Skeletal muscle satellite cell (primary cell): ENCODE measurements around the gene FGGY.
A peak's percentile ranks its signal among the peaks of the same experiment; 100 is the strongest.

Experiments
- H3K27me3 ChIP-seq: 2 replicates; pipeline ENCODE4 v1.7.0; 2013; ENCODE audit warnings: low read length; ENCODE audit not compliant: control insufficient read depth, insufficient read depth
- H3K36me3 ChIP-seq: 2 replicates; pipeline ENCODE4 v1.7.0; 2013; ENCODE audit warnings: mild to moderate bottlenecking, control low read depth, low read length; ENCODE audit not compliant: insufficient read depth
- H3K4me1 ChIP-seq: 2 replicates; pipeline ENCODE4 v1.7.0; 2013; ENCODE audit warnings: low read length; ENCODE audit not compliant: control insufficient read depth, insufficient read depth
- H3K4me2 ChIP-seq: 2 replicates; pipeline ENCODE4 v1.7.0; 2013; ENCODE audit warnings: mild to moderate bottlenecking, low read length
- H3K4me3 ChIP-seq: 2 replicates; pipeline ENCODE4 v1.7.0; 2013; ENCODE audit warnings: low read length
- H3K9ac ChIP-seq: 2 replicates; pipeline ENCODE4 v1.7.0; 2013; ENCODE audit warnings: mild to moderate bottlenecking, low read depth, low read length, moderate library complexity
- H3K9me3 ChIP-seq: replicated peaks from 2 replicates; pipeline ENCODE4 v1.7.0; 2013; ENCODE audit warnings: mild to moderate bottlenecking, control low read depth, low read length

FGGY gene

DNA sequence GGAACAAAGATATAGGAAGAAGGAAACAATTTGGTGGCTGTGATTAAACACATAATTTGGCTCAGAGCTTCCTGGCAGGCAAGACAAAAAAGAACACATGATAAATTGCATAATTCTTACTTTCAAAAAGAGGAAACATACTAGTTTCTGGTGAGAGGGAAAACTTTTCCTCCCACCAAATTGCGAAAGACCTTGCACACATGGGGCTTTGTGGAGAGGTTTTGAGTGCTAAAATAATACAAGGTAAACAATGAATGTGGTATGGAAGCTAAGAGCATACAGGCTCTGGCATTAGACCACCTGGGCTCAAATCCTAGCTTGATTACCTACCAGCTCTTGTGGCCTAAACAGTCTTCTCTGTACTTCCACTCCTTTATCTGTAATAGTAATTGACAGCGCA is 377.7 kb downstream of the FGGY start:
- Histone ChIP-seq H3K4me3 (no peak overlapping the region), H3K9me3 (peaks cover 7% of the 10 kb centered on the region), H3K9ac (no peak overlapping the region), H3K4me1 (peaks cover 43% of the 10 kb centered on the region), H3K4me2 (no peak overlapping the region), H3K36me3 (peaks cover 3% of the 10 kb centered on the region), H3K27me3 (no peaks in the 10 kb centered on the region)

DNA sequence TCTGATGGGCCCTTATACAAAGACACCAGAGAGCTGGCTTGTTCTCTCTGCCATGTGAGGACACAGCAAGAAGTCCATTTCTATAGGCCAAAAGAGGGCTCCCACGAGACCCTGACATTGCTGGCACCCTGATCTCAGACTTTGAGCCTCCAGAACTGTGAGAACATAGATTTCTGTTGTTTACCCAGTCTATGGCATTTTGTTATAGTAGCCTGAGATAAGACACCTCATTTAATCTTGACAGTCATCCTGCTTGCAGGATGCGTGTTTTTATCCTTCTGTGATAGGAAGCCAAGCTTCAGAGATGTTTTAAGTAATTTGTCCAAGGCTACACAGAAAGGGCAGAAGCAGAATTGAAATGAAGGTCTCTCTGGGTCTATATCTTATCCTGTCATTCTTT is 379.0 kb downstream of the FGGY start:
- Histone ChIP-seq H3K4me2 (no peak overlapping the region), H3K36me3 (peaks cover 3% of the 10 kb centered on the region), H3K27me3 (no peaks in the 10 kb centered on the region), H3K4me1 (peaks cover 32% of the 10 kb centered on the region), H3K9ac (no peak overlapping the region), H3K4me3 (no peak overlapping the region), H3K9me3 (peaks cover 7% of the 10 kb centered on the region)

DNA sequence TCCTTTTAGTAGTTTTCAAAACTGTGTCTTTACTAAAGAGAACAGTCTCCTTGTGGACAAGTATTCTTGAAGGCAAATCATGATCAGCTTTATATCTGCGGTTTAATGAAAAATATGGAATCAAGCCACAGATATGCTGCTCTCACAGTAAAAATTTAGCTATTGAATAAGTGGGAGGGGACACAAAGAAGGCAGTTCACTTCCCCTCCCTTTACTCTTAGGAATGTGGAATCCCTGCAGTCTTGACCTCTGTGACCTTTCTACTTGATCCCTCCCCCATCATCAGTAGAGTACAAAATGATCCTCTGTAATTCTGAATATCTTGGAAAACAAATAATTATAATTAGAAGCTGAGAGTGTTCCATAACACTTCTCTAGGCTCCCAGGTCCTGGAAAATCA is 381.1 kb downstream of the FGGY start:
- Histone ChIP-seq H3K27me3 (no peaks in the 10 kb centered on the region), H3K4me3 (no peak overlapping the region), H3K9me3 (peaks cover 6% of the 10 kb centered on the region), H3K4me2 (peak overlapping the region; percentile 34), H3K9ac (peak overlapping the region; percentile 68), H3K4me1 (peaks cover 38% of the 10 kb centered on the region), H3K36me3 (peaks cover 3% of the 10 kb centered on the region)

DNA sequence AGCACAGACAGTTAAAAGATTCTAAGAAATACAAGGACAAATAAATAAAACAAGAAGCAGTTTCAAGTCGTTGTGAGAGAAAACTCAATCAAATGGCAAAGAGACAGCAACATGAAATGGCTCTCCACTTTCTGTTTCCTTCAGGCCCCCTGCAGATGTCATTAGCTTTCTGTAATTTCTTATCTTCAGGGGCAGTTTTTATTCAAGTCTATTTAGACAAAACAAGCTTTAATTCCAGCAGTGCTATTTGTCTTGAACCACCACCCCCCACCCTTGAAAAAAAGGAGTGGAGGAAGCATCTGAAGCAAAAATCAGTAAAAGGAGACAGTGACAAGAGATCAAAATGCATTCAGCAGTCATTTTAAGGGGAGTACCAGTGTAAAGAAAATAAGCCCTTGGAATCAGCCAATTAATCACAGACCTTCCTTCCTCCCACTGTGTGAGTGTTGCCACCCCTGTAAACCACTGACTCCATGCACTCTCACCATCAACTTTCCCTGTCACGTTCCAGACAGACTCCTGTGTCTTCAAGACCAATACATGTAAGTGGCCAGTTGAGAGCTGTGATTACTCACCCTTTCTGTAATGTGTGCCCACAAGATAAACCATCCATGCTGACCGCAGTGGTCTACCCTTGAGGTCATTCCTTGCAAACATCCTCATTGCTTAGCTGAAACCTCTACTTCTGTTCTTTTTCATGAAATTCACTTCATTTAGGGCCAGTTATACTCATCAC is 381.8 kb downstream of the FGGY start:
- Histone ChIP-seq H3K4me3 (no peak overlapping the region), H3K27me3 (no peaks in the 10 kb centered on the region), H3K4me1 (peaks cover 40% of the 10 kb centered on the region), H3K4me2 (peak overlapping the region; percentile 34), H3K36me3 (no peaks in the 10 kb centered on the region), H3K9me3 (peaks cover under 1% of the 10 kb centered on the region), H3K9ac (peak overlapping the region; percentile 68)

DNA sequence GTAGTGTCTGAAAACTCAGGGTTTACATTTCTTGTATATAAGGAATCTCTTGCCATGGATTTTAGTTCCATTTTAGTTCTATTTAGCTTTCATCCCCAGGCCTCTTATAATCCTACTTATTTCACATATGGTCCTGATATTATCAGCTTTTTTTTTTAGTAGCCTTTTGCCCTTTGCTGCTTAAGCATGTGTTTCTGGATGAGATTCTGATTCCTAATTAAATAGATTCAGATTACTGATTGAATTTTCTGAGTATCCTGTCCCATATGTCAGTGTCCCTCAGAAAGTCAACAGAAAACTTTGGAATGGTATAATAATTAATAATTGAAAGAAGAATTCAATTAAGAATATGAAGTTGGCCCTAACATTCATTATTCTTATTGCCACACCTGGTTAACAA is 383.1 kb downstream of the FGGY start:
- Histone ChIP-seq H3K4me3 (no peak overlapping the region), H3K4me1 (peaks cover 42% of the 10 kb centered on the region), H3K27me3 (no peaks in the 10 kb centered on the region), H3K9ac (no peak overlapping the region), H3K36me3 (no peaks in the 10 kb centered on the region), H3K9me3 (no peaks in the 10 kb centered on the region), H3K4me2 (no peak overlapping the region)

DNA sequence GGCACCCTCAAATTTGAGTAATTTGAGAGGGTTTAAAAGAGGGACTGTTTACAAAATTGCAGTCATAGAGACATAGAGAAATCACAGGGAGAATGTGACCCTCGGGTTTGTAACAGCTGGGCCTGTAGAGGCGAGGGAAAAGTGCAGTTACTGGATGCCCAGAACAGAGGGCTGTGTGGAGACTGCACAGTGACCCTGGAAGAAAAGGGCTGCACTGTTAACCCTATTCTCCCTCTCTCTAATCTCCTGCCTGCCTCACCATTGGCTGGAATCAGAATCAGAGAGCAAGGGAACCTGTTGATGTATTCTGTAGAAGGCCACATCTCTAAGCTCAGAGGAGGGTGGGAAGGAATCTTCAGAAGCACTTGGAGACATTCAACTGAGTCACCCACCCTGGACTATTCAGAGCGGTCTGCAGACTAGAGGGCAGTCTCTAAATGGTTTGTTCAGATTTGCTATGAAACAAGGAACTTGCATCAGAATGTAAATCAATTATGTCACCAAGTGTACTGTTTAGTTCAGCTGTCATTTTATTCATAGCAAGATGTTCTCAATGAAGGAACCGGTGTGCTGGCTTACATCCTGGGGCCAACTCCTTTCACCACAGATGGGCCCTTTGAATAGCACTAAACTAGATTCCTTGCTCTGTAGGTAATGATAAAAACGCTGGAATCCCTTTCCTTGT is 385.6 kb downstream of the FGGY start:
- Histone ChIP-seq H3K4me3 (no peak overlapping the region), H3K9me3 (no peaks in the 10 kb centered on the region), H3K4me1 (peaks cover 54% of the 10 kb centered on the region), H3K36me3 (no peaks in the 10 kb centered on the region), H3K4me2 (no peak overlapping the region), H3K27me3 (no peaks in the 10 kb centered on the region), H3K9ac (no peak overlapping the region)

DNA sequence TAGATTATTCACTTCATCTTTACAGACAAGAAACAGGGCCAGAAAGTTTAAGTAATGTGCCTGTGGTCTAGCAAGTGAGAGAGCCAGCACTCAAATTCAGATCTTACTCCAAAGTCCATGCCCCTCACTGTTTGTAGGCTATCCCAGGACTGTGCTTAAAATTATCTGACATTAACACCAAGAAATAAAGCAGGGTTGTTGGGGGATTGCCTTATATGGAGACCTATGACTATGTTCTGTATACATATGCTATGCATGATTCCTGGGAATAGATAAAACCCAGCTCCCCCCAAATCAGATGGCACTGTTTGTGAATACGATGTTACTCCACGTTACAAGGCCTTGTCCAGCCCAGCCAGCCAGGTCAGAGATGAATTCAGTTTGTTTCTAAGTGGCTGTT is 386.3 kb downstream of the FGGY start:
- H3K36me3 ChIP-seq: no peaks in the 10 kb centered on the region
- no peak overlapping the region for H3K4me3 ChIP-seq
- peaks cover 47% of the 10 kb centered on the region for H3K4me1 ChIP-seq
- no peaks in the 10 kb centered on the region for H3K9me3 ChIP-seq
- H3K9ac ChIP-seq: no peak overlapping the region
- no peaks in the 10 kb centered on the region for H3K27me3 ChIP-seq
- no peak overlapping the region for H3K4me2 ChIP-seq

DNA sequence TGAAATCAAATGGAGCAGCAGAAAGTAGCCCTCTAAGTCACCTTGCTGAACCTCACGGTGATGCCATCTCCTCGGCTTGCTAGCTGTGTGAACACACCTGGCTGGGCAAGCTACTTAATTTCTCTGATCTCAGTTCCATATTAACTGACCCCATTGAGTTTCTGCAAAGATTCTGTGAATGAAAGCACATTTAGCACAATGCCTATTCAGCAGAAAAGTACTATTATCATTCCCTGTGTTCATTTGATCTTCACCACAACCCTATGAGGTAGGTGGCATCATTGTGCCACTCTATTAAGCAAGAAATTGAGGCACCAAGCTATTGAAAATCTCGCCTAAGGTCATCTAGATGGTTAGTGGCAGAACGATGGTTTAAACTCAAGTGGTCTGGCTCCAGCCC is 387.8 kb downstream of the FGGY start:
- no peak overlapping the region for H3K9ac ChIP-seq
- H3K4me1 ChIP-seq: peaks cover 37% of the 10 kb centered on the region
- H3K4me3 ChIP-seq: no peak overlapping the region
- H3K4me2 ChIP-seq: no peak overlapping the region
- no peaks in the 10 kb centered on the region for H3K36me3 ChIP-seq
- no peaks in the 10 kb centered on the region for H3K27me3 ChIP-seq
- H3K9me3 ChIP-seq: no peaks in the 10 kb centered on the region

DNA sequence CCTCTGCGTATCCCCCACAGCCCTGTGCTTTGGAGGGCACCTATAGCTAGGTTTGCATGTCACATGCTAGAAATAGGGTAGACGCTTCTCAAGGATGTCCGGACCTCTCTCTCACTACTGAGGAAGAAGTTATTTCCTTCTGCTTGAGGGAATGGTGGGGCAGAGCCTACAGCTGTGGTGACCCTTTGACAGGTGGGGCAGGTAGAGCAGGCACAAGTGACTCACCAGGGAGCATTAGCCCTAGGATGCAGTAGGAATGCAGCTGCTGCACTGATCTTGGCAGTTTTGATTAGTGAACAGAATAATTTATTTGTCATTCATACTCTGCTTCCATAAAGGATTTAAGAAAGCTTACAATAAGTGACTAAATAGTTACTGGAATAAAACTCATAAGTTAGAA is 388.2 kb downstream of the FGGY start:
- Histone ChIP-seq H3K9ac (no peak overlapping the region), H3K27me3 (no peaks in the 10 kb centered on the region), H3K4me3 (no peak overlapping the region), H3K9me3 (no peaks in the 10 kb centered on the region), H3K36me3 (no peaks in the 10 kb centered on the region), H3K4me1 (peaks cover 37% of the 10 kb centered on the region), H3K4me2 (no peak overlapping the region)

DNA sequence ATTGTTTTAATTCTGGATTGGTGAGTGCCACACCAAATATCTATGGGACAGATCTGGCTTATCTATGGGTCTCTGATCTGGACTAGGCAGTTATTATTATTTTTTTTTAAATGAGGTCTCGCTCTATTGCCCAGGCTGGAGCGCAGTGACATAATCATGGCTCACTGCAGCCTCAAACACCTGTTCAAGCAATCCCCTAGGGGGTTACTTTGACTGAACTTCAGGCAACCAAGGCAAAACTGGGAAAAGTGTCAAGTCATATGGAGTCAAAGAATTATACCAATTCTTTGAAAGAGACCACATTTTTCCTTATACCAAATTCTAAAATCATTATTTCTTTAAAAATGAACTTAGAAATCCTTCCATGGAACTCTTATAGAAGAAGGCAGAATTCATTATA is 388.8 kb downstream of the FGGY start:
- H3K9ac ChIP-seq: peak overlapping the region; percentile 19
- H3K9me3 ChIP-seq: no peaks in the 10 kb centered on the region
- no peaks in the 10 kb centered on the region for H3K36me3 ChIP-seq
- H3K27me3 ChIP-seq: no peaks in the 10 kb centered on the region
- H3K4me3 ChIP-seq: no peak overlapping the region
- peaks cover 36% of the 10 kb centered on the region for H3K4me1 ChIP-seq
- H3K4me2 ChIP-seq: peak overlapping the region; percentile 45

DNA sequence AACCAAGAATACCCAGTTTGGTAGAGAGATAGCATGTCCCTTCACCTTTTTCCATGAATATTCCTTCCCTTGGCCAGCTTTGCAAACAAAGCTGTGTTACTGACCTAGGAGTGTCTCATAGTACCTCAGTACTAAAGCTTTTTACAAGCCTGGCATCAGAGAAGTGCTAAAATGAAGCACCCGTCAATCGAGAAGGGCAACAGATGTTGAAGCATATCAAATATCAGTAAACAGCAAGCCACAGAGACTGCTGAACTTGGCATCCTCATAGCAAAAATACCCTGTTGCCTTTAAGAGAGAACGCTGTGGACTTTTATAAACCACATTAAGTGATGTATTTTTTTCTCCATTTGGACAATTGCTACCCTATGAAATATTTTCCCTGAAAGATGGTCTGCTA is 389.3 kb downstream of the FGGY start:
- Histone ChIP-seq H3K4me3 (no peak overlapping the region), H3K9me3 (no peaks in the 10 kb centered on the region), H3K9ac (peak overlapping the region; percentile 27), H3K4me2 (peak overlapping the region; percentile 45), H3K36me3 (no peaks in the 10 kb centered on the region), H3K4me1 (peaks cover 34% of the 10 kb centered on the region), H3K27me3 (no peaks in the 10 kb centered on the region)

DNA sequence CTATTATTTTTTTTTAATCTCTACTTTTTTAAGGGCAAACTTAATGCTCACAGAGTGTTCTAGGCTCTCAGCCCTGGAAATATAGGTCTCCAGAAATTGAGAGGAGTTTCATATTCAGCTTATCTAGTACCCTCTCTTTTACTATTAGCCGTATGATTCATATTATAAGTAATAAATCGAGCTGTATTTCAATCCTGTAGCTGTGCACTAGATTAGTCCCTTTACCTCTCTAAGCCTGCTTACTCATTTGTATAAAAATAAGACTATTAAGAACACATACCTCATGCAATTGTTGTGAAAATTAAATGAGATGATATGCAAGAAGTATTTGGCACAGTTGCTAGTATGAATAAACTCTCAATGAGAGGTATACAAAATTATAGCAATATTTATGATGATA is 389.7 kb downstream of the FGGY start:
- Histone ChIP-seq H3K9ac (peak overlapping the region; percentile 27), H3K4me1 (peaks cover 34% of the 10 kb centered on the region), H3K27me3 (no peaks in the 10 kb centered on the region)

More for the DNA sequence above, 389.7 kb downstream of the FGGY start:
- Histone ChIP-seq H3K4me3 (no peak overlapping the region), H3K36me3 (no peaks in the 10 kb centered on the region), H3K4me2 (peak overlapping the region; percentile 45), H3K9me3 (no peaks in the 10 kb centered on the region)
